HCT116 (cell line): Measurements from ENCODE around the gene CD63. TPM values are rescaled to one million over a fixed set of nuclear protein-coding genes. Genes with fewer than 3 reads are reported as not detected.

Experiments used
- ATAC-seq: fragments of 200-7000 bp; cut with Tn5 transposase; 2 replicates; pipeline ENCODE4 v1.9.1; 2020; ENCODE audit warnings: mild to moderate bottlenecking, moderate library complexity
- BruUV-seq: library from RNA; stranded (reverse); fragments of 400-500 nt; replicated peaks from 2 replicates; lab custom pipeline; 2021; lab: Mats Ljungman, UMichigan
- CTCF ChIA-PET: fragments of 300-600 bp; sonication (Branson Sonifier 250); formaldehyde crosslinking; loops from one replicate; lab custom pipeline; 2021; ENCODE audit warnings: antibody characterized with exemption; lab: Charles Lee
- POLR2A ChIA-PET: fragments of 300-600, 350-600 bp; sonication (Branson Sonifier 250); formaldehyde crosslinking; loops from one replicate; lab custom pipeline; 2021; ENCODE audit warnings: antibody characterized with exemption; lab: Charles Lee
- RAD21 ChIA-PET, 2 experiments: fragments of 300-600 bp; sonication (Branson Sonifier 250); formaldehyde crosslinking; loops; one replicate each; lab custom pipeline; 2023; ENCODE audit warnings: low total read pairs in 2 of 2; ENCODE audit not compliant: uncharacterized antibody in 2 of 2, unreplicated experiment in 2 of 2, low non-redundant PET in 1 of 2; lab: Charles Lee
- DNase-seq: peaks from one replicate; pipeline ENCODE4 v3.0.0-alpha.2; 2010; ENCODE audit warnings: low read depth, low spot score
- H2AFZ ChIP-seq: fragments of 200-600 bp; shearing (Covaris generic), sonication (generic); 2 replicates; pipeline ENCODE4 v1.6.1; 2017; ENCODE audit warnings: low read depth, mixed run types, mixed read lengths, antibody characterized with exemption, low read length; ENCODE audit not compliant: poor library complexity, severe bottlenecking
- H3K27ac ChIP-seq: 2 replicates; pipeline ENCODE4 v1.5.1; 2012; ENCODE audit warnings: low read depth, low read length
- H3K27me3 ChIP-seq: fragments of 200-600 bp; sonication (generic); 2 replicates; pipeline ENCODE4 v1.6.1; 2016; ENCODE audit warnings: mixed run types, low read length, mixed read lengths; ENCODE audit not compliant: insufficient read depth
- H3K36me3 ChIP-seq, 2 experiments: fragments of 200-500 bp in 1 of 2; fragments of 200-600 bp in 1 of 2; sonication (Bioruptor generic) in 1 of 2; sonication (generic) in 1 of 2; 2 replicates each; pipeline versions ENCODE4 v1.5.1 to v1.6.1; 2014 to 2016; ENCODE audit warnings: low read length in 2 of 2, inconsistent platforms in 1 of 2, mixed read lengths in 1 of 2, mixed run types in 1 of 2; ENCODE audit not compliant: insufficient read depth in 2 of 2, control insufficient read depth in 1 of 2
- H3K4me1 ChIP-seq, 2 experiments: fragments of 200-600 bp in 1 of 2; sonication (generic) in 1 of 2; 2 replicates each; pipeline versions ENCODE4 v1.5.1 to v1.6.1; 2012 to 2017; ENCODE audit warnings: low read length in 2 of 2, inconsistent platforms in 1 of 2, mild to moderate bottlenecking in 1 of 2, mixed read lengths in 1 of 2, mixed run types in 1 of 2, moderate library complexity in 1 of 2; ENCODE audit not compliant: insufficient read depth in 2 of 2, control insufficient read depth in 1 of 2
- H3K4me2 ChIP-seq: fragments of 200-600 bp; sonication (generic); 2 replicates; pipeline ENCODE4 v1.6.1; 2017; ENCODE audit warnings: mixed run types, low read length, mixed read lengths
- H3K4me3 ChIP-seq, 2 experiments: fragments of 200-600 bp in 1 of 2; sonication (generic) in 1 of 2; replicated peaks in 1 of 2; 2 replicates each; pipeline ENCODE4 v1.5.1; 2011 to 2016; ENCODE audit warnings: low read length in 2 of 2, control low read depth in 1 of 2, low read depth in 1 of 2, mild to moderate bottlenecking in 1 of 2, mixed read lengths in 1 of 2, mixed run types in 1 of 2
- H3K79me2 ChIP-seq: fragments of 200-600 bp; sonication (generic); 2 replicates; pipeline ENCODE4 v1.6.1; 2017; ENCODE audit warnings: mild to moderate bottlenecking, mixed run types, low read length, moderate library complexity, mixed read lengths; ENCODE audit not compliant: insufficient read depth
- H3K9ac ChIP-seq: fragments of 200-600 bp; sonication (generic); 2 replicates; pipeline ENCODE4 v1.6.1; 2016; ENCODE audit warnings: low read length, mixed read lengths
- H3K9me2 ChIP-seq: fragments of 200-600 bp; sonication (generic), shearing (Covaris generic); 2 replicates; pipeline ENCODE4 v1.6.1; 2017; ENCODE audit warnings: mixed run types, mild to moderate bottlenecking, moderate library complexity; ENCODE audit not compliant: insufficient read depth
- H3K9me3 ChIP-seq, 2 experiments: fragments of 200-500 bp in 1 of 2; fragments of 200-600 bp in 1 of 2; sonication (Bioruptor generic) in 1 of 2; sonication (generic) in 1 of 2; 2 replicates each; pipeline ENCODE4 v1.6.1; 2014 to 2017; ENCODE audit warnings: low read length in 2 of 2, mixed read lengths in 2 of 2, inconsistent platforms in 1 of 2, low read depth in 1 of 2, mild to moderate bottlenecking in 1 of 2, mixed run types in 1 of 2, moderate library complexity in 1 of 2; ENCODE audit not compliant: control insufficient read depth in 1 of 2, insufficient read depth in 1 of 2
- H4K20me1 ChIP-seq: fragments of 200-600 bp; sonication (generic), shearing (Covaris generic); 2 replicates; pipeline ENCODE4 v1.6.1; 2017; ENCODE audit warnings: mixed run types, mild to moderate bottlenecking, moderate library complexity; ENCODE audit not compliant: insufficient read depth
- CEBPB ChIP-seq: IDR thresholded peaks from 2 replicates; pipeline ENCODE4 v1.6.1; 2012; ENCODE audit warnings: low read depth
- EGR1 ChIP-seq: IDR thresholded peaks from 2 replicates; pipeline ENCODE4 v1.6.1; 2012; ENCODE audit warnings: low read depth
- EZH2 ChIP-seq: fragments of 200-600 bp; sonication (generic); IDR thresholded peaks from 2 replicates; pipeline ENCODE4 v1.6.1; 2017; ENCODE audit warnings: antibody characterized with exemption, mixed run types
- JUND ChIP-seq: IDR thresholded peaks from 2 replicates; pipeline ENCODE4 v1.6.1; 2012
- POLR2A ChIP-seq: IDR thresholded peaks from 2 replicates; pipeline ENCODE4 v1.7.0; 2011; ENCODE audit warnings: borderline replicate concordance; ENCODE audit not compliant: insufficient read depth, insufficient read length; ENCODE audit errors: extremely low read depth
- POLR2AphosphoS5 ChIP-seq: IDR thresholded peaks from 2 replicates; pipeline ENCODE4 v1.6.1; 2011; ENCODE audit warnings: mild to moderate bottlenecking, low read depth, low read length, moderate library complexity
- SP1 ChIP-seq: IDR thresholded peaks from 2 replicates; pipeline ENCODE4 v1.6.1; 2012; ENCODE audit warnings: low read depth
- ZFX ChIP-seq: fragments of 450-650 bp; IDR thresholded peaks from 2 replicates; pipeline ENCODE4 v1.6.1; 2017
- intact Hi-C: fragments of 100-400 bp; cut with micrococcal nuclease; formaldehyde crosslinking; loops from 2 replicates; pipeline ENCODE4 v1.10.0; 2022
- total RNA-seq: library from RNA; stranded (reverse); gene quantifications from one replicate; pipeline ENCODE4 v1.2.1, GENCODE V29; 2021; ENCODE audit not compliant: unreplicated experiment
- TF ChIP-seq, protein P1 (sequence below): IDR thresholded peaks from 2 replicates; pipeline ENCODE4 v1.6.1; 2012
- TF ChIP-seq, protein P2 (sequence below), 3 experiments: fragments of 200-600 bp in 1 of 3; sonication (generic) in 1 of 3; IDR thresholded peaks in 2 of 3; conservative IDR thresholded peaks in 1 of 3; 2 replicates each; pipeline ENCODE4 v1.5.1; 2012 to 2017; ENCODE audit warnings: low read depth in 2 of 3, low read length in 2 of 3, antibody characterized with exemption in 1 of 3, borderline replicate concordance in 1 of 3, control low read depth in 1 of 3, mild to moderate bottlenecking in 1 of 3, mixed read lengths in 1 of 3, mixed run types in 1 of 3, moderate library complexity in 1 of 3; ENCODE audit not compliant: insufficient read depth in 1 of 3
- TF ChIP-seq, protein P3 (sequence below): IDR thresholded peaks from 2 replicates; pipeline ENCODE4 v1.6.1; 2012

Gene CD63
- total RNA-seq, 1 experiment from 2014 or later: 355 TPM

DNA sequence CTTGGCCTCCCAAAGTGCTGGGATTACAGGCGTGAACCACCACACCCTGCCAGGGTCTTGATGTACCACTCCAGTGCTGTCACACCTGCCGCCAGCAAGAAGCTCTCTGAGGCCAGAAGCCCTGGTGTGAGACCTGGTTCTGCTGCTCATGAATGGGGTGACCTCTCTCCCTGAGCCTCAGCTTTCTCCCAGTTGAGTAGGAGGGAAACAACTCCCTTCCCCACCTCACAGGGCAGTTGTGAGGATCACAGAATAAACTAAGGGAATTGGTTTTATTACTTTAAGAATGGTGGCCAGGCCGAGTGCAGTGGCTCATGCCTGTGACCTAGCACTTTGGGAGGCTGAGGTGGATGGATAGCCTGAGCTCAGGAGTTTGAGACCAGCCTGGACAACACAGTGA is 5.8 kb upstream of the CD63 start:
- DNase-seq (no peak), ATAC-seq (no peak)
- no peak overlapping the region for H3K27ac ChIP-seq
- H4K20me1 ChIP-seq: no peaks in the 10 kb centered on the region
- POLR2A ChIA-PET: no interaction called here
- TF ChIP-seq, protein P1, sequence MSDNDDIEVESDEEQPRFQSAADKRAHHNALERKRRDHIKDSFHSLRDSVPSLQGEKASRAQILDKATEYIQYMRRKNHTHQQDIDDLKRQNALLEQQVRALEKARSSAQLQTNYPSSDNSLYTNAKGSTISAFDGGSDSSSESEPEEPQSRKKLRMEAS: no peak
- TF ChIP-seq, protein P2, sequence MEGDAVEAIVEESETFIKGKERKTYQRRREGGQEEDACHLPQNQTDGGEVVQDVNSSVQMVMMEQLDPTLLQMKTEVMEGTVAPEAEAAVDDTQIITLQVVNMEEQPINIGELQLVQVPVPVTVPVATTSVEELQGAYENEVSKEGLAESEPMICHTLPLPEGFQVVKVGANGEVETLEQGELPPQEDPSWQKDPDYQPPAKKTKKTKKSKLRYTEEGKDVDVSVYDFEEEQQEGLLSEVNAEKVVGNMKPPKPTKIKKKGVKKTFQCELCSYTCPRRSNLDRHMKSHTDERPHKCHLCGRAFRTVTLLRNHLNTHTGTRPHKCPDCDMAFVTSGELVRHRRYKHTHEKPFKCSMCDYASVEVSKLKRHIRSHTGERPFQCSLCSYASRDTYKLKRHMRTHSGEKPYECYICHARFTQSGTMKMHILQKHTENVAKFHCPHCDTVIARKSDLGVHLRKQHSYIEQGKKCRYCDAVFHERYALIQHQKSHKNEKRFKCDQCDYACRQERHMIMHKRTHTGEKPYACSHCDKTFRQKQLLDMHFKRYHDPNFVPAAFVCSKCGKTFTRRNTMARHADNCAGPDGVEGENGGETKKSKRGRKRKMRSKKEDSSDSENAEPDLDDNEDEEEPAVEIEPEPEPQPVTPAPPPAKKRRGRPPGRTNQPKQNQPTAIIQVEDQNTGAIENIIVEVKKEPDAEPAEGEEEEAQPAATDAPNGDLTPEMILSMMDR (IDR thresholded peaks at IDR 0.05 in 2 of 3, conservative IDR thresholded peaks at IDR 0.05 in 1 of 3; ENCODE audit: borderline replicate concordance in 1 of 3, insufficient read depth in 1 of 3, low read depth in 2 of 3, low read length in 2 of 3): no peak
- TF ChIP-seq SP1 (no peak), CEBPB (no peak), ZFX (no peak), POLR2A (no peak)
- TF ChIP-seq, protein P3, sequence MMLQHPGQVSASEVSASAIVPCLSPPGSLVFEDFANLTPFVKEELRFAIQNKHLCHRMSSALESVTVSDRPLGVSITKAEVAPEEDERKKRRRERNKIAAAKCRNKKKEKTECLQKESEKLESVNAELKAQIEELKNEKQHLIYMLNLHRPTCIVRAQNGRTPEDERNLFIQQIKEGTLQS: no peak
- H3K79me2 ChIP-seq: no peaks in the 10 kb centered on the region
- RAD21 ChIA-PET: no interaction called here
- no peaks in the 10 kb centered on the region for H3K27me3 ChIP-seq
- no peak overlapping the region for H3K4me3 ChIP-seq
- no peaks in the 10 kb centered on the region for H3K9me2 ChIP-seq
- H3K9me3 ChIP-seq: no peaks in the 10 kb centered on the region
- H3K4me1 ChIP-seq: peaks cover 20 to 51% of the 10 kb centered on the region in 2 experiments
- no TSS peak for BruUV-seq
- intact Hi-C loops: loop anchor here (10.0 kb wide), 1 partner anchor 380 kb away; the partner anchor contains the start of genes RPL41 and ZC3H10
- CTCF ChIA-PET: interaction anchor here (1.1 to 1.5 kb wide), 2 partner anchors 10 to 13 kb away, joined by 3 read pairs; no protein-coding TSS in a partner anchor
- H3K36me3 ChIP-seq: no peaks in the 10 kb centered on the region
- no peak overlapping the region for H3K4me2 ChIP-seq
- H2AFZ ChIP-seq: no peak overlapping the region
- H3K9ac ChIP-seq: no peak overlapping the region

DNA sequence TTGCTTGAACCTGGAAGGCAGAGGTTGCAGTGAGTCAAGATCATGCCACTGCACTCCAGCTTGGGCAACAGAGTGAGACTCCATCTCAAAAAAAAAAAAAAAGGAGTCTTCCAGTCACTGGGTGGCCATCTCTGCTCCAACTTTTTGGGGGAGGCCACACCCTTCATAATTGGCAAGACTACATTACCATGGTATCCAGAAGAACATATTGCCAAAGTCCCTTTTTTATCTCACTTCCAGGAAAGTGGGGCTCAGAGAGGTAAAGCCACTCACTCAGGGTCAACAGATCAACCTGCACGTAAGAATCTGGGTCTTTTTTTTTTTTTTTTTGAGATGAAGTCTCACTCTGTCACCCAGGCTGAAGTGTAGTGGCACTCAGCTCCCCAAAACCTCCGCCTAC is 5.0 kb upstream of the CD63 start:
- no peak overlapping the region for H3K27ac ChIP-seq
- H3K4me3 ChIP-seq: no peak overlapping the region
- RAD21 ChIA-PET: interaction anchor here in 1 of 2 experiments (1.0 kb wide), 1 partner anchor 9 kb away, joined by 3 read pairs; no protein-coding TSS in a partner anchor
- H3K79me2 ChIP-seq: no peaks in the 10 kb centered on the region
- H3K4me1 ChIP-seq: peaks cover 20 to 53% of the 10 kb centered on the region in 2 experiments
- H2AFZ ChIP-seq: no peak overlapping the region
- intact Hi-C loops: loop anchor here (10.0 kb wide), 1 partner anchor 381 kb away; the partner anchor contains the start of genes RPL41 and ZC3H10
- ATAC-seq (no peak), DNase-seq (no peak)
- no peaks in the 10 kb centered on the region for H4K20me1 ChIP-seq
- BruUV-seq: no TSS peak
- POLR2A ChIA-PET: no interaction called here
- H3K9ac ChIP-seq: no peak overlapping the region
- H3K9me3 ChIP-seq: no peaks in the 10 kb centered on the region
- no peaks in the 10 kb centered on the region for H3K9me2 ChIP-seq
- H3K27me3 ChIP-seq: no peaks in the 10 kb centered on the region
- H3K4me2 ChIP-seq: peak overlapping the region; percentile 18; the same call in 1 of the 2 replicates
- TF ChIP-seq, protein P3: no peak
- TF ChIP-seq JUND: no peak
- TF ChIP-seq EGR1: no peak
- TF ChIP-seq POLR2AphosphoS5: no peak
- no peak for TF ChIP-seq EZH2
- TF ChIP-seq, protein P1: no peak
- no peaks in the 10 kb centered on the region for H3K36me3 ChIP-seq
- CTCF ChIA-PET: interaction anchor here (1.1 kb wide), 1 partner anchor 9 kb away, joined by 3 read pairs; no protein-coding TSS in a partner anchor
